SH-SY5Y (cell line): ENCODE measurements around the gene CACNG6.

Experiments used
- GATA2 ChIP-seq: IDR thresholded peaks from 2 replicates; pipeline ENCODE4 v1.6.1; 2011; ENCODE audit warnings: mild to moderate bottlenecking, low read depth, low read length
- GATA3 ChIP-seq: IDR thresholded peaks from 2 replicates; pipeline ENCODE4 v1.6.1; 2011; ENCODE audit warnings: low read depth, mild to moderate bottlenecking, low read length, moderate library complexity

CACNG6 gene

DNA sequence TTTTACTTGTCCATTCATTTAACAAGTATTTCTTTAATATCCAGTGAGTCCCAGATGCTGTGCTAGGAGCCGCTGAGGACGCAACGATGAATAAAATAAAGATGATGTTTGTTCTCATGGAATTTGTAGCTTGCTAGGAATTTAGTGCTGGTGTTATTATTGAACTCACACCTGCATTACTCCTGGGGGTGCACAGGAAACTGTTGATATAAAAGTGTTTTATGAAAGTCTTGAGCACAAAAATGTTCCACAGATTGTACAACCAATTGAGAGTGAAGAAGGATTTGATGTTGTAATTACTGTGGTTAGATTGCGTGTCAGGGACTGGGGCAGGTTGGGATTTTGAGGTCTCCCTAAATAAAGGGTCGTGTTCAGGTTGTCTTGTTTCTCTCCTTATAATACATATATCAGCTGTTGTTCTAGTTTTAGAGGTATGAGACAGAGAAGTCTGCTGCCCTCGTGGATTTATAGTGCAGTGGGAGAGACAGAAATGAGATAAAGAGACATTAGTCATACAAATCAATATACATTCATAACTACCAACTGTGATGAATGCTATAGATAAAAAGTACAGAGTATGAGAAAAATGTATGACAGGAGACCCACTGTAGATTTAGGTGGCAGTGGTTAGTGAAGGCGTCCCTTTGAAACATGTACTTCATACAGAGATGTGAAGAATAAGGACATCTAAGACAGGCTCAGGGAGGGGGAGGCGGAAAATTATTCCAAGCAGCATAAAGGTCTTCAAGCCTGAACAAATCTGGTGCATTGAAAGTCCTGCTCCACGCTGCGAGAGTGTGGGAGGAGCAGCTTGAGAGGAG lies 11.3 kb downstream of the CACNG6 start:
- no peak for TF ChIP-seq GATA3
- TF ChIP-seq GATA2, result no peak

DNA sequence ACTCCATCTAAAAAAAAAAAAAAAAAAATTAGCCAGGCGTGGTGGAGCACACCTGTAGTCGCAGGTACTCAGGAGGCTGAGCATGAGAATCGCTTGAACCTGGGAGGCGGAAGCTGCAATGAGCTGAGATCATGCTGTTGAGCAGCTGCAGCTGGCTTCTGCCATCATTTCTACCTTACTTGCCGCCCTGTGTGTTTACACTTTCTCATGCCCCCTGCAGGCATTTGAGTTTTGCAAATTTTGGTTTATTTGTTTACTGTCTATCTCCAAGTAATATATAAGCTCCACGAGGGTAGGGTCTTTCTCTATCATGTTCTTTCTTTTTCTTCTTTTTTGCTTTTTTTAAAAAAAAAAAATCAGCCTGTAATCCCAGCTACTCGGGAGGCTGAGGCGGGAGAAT lies 18.0 kb downstream of the CACNG6 start:
- TF ChIP-seq GATA3 (no peak), GATA2 (no peak)

DNA sequence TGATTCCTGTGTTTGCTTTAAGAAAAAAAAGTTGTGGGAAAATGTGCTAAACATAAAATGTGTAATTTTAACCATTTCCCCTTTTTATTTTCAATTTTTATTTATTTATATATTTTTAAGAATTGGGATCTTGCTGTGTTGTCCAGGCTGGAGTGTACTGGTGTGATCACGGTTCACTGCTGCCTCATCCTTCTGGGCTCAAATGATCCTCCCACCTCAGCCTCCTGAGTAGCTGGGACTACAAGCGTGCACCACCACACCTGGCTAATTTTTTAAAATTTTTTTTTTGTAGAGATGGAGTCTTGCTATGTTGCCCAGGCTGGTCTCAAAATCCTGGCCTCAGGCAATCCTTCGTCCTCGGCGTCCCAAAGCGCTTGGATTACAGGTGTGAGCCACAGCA lies 19.0 kb downstream of the CACNG6 start:
- TF ChIP-seq GATA2 (no peak), GATA3 (no peak)

DNA sequence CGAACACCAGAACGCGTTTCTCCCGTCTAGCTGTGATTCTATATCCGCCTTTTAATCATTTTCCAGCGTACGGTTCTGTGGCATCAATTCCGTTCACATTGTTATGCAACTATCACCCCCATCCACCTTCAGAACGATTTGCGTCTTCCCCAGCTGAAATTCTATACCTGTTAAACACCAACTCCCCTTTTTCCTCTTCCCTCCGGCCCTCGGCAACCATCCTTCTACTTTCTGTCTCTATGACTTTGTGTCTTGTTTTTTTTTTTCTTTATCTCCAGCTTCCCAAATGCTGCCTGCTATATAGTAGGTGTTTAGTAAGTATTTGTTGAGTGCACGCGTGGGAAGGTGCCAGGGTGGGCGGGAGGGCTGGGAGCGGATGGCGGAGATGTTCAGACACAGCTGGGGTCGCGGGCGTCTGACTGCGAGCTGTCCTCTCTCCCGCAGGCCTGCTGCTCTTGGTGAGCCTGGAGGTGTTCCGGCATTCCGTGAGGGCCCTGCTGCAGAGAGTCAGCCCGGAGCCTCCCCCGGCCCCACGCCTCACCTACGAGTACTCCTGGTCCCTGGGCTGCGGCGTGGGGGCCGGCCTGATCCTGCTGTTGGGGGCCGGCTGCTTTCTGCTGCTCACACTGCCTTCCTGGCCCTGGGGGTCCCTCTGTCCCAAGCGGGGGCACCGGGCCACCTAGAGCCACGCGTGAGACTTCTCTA lies 20.2 kb downstream of the CACNG6 start:
- no peak for TF ChIP-seq GATA3
- no peak for TF ChIP-seq GATA2

DNA sequence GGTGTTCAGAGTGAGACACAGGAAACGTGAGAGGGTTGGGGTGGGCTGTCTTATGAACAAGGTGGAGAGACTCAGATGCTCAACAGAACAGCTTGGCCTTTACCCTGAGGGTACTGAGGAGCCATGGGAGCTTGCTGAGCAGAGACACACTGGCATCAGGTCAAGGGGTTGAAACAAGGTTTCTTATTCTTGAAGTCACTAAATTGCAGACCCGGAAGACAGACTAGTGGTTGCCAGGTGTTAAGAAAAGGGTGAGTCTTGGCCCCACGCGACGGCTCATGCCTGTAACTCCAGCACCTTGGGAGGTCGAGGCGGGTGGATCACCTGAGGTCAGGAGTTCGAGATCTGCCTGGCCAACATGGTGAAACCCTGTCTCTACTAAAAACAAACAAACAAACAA lies 22.4 kb downstream of the CACNG6 start:
- TF ChIP-seq GATA2, result no peak
- no peak for TF ChIP-seq GATA3

DNA sequence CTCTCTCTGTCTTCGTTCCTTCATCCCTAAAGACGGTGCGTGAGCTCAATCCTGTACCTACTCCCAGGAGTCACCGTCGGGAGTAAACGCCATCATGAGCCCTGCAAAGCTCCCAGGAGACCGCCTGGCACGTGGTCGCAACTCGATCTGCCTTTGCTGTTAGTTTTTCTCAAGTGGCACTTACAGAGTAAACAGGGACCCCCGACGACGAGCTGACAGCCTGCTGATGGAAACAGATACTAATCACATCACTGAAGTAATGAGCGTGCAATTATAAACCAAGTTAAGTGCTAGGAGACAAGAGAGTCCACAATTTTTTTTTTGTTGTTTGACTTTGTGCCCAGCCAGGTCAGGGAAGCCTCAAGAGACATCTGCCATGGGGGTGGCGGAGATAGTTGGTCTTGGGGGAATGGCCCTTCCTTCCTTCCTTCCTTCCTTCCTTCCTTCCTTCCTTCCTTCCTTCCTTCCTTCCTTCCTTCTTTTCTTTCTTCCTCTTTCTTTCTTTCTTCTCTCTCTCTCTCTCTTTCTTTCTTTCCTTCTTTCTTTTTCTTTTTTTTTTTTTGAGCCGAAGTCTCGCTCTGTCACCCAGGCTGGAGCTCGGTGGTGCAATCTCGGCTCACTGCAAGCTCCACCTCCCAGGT lies 23.6 kb downstream of the CACNG6 start:
- TF ChIP-seq GATA2, result no peak
- TF ChIP-seq GATA3, result no peak

DNA sequence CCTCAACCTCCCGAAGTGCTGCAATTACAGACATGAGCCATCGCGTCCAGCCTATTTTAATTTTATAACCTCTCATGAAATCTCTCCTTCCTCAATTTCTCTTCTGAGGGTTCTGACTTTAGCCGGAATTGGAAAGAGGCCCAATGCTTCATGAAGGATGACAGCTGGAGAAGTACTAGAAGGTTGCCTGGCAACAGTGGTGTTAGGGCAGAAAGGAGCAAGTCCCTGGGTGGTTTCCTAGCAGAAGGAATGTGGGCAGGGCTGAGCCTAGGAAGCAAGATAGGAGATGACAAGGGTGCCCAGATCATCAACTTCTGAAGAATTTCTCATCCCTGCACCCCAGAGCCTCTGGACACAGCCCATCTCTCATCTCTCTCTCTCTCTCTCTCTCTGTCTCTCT lies 25.8 kb downstream of the CACNG6 start:
- TF ChIP-seq GATA3, result no peak
- no peak for TF ChIP-seq GATA2

DNA sequence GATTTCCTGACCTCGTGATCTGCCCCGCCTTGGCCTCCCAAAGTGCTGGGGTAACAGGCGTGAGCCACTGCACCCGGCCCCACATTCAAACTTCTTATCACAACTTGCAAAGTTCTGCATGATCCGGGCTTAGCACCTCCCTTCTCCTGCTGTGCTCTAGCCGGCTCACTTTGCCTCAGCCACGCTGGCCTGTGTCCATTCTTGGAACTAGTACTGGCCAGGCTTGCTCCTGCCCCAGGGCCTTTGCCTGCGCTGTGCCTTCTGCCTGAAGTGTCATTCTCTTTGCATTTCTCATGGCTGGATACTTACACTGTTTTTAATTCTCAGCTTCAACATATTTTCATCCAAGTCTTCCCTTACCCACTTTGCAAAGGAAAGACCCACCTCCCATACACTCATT lies 29.9 kb downstream of the CACNG6 start:
- TF ChIP-seq GATA3 (no peak), GATA2 (no peak)

DNA sequence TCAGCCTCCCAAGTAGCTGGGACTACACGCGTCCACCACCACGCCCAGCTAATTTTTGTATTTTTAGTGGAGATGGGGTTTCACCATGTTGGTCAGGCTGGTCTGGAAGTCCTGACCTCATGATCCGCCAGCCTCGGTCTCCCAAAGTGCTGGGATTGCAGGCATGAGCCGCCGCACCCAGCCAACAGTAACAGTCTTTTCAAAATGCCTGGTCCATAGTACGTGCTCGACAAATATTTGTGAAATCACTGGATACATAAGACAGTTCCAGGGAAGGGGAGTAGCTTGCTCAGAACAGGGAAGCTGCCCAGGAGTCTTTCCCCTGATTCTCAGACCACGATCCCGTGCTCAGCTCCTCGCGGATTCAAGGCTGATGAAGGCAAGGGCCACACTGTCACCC lies 30.5 kb downstream of the CACNG6 start:
- TF ChIP-seq GATA3 (no peak), GATA2 (no peak)

DNA sequence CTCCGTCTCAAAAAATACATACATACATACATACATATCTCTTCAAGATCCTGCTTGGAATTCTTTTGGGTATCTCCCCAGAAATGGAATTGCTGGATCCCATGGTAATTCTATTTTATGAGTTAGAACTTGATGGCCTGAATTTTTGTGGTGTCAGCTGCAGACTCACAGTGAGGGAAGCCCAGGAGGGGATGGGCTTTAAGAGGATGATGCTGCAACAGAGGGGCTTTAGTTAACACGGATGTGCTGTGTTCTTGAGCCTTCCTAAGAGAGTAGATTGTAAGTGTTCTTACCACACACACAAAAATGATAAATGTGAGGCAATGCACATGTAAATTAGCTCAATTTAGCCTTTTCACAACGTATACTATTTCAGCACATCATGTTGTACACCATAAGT lies 31.8 kb downstream of the CACNG6 start:
- TF ChIP-seq GATA2, result no peak

DNA sequence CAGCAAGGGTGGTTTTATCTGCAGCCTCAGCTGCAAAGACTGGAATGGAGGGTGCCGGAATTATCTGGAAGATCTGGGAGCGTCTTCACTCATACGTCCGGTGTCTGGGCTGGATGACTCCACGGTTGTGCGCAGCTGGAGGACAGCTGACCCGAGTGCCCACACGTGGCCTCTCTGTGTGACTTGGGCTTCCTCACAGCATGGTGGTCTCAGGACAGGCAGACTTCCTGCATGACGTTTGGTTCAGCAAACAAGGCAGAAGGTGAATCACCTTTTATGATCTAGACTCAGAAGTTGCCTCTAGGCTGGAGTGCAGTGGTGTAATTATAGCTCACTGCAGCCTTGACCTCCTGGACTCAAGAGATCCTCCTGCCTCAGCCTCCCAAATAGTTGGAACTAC lies 33.2 kb downstream of the CACNG6 start:
- TF ChIP-seq GATA2 (no peak), GATA3 (no peak)

DNA sequence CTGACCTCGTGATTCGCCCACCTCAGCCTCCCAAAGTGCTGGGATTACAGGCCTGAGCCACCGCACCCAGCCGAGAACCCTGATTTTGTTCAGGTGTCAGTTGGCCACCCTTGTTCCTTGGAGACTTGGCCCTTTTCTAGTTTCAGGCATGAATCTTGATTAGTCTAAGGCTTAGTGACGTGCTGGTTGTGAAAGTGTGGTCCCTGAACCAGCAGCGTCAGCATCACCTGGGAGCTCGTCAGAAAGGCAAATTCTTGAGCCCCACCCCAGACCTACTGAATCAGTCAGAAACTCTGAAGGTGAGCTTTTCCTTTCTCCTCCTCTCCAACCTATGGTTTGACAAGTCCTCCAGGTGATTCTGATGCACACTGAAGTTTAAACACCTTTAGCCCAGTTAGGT lies 35.2 kb downstream of the CACNG6 start:
- TF ChIP-seq GATA3 (no peak), GATA2 (no peak)

DNA sequence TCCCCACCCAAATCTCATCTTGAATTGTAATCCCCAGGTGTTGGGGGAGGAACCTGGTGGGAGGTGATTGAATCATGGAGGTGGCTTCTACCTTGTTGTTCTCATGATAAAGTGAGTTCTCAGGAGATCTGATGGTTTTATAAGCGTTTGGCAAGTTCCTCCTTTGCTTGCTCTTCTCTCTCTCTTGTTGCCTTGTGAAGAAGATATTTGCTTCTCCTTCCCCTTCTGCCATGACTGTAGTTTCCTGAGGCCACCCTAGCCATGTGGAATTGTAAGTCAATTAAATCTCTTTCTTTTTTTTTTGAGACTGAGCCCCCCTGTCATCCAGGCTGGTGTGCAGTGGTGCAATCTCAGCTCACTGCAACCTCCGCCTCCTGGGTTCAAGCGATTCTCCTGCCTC lies 37.9 kb downstream of the CACNG6 start:
- no peak for TF ChIP-seq GATA2
- no peak for TF ChIP-seq GATA3

DNA sequence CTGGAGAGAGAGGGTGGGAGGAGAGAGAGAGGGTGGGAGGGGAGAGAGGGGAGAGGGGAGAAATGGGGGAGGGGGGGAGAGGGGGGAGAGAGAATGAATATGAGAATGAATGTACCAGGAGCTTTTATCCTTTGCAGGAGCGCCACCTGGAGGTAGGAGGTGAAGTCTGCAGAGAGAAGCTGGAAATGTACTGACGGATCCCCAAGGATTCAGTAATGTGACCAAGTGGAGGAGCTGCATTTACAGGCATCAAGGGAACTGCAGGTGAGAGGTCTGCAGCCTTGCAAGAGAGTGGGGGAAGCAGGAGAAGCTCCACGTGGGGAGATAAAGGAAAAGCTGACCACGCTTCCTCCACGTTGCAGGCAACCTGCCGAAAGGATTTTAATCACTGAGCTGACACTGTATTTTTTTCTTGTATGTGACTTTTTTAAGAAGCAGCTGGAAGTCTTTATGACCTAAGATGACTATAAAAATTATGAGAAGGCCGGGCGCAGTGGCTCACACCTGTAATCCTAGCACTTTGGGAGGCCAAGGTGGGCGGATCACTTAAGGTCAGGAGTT lies 38.6 kb downstream of the CACNG6 start:
- TF ChIP-seq GATA2, result no peak
- TF ChIP-seq GATA3, result no peak
